ENCODE data around the gene CNOT1.

GRCh38 chr16:58498341-58499091, 131.1 kb downstream of the CNOT1 start:
- TF ChIP-seq FOSL1 (IDR thresholded peaks at IDR 0.05; ENCODE audit: low read depth) (no peak), POLR2A (IDR thresholded peaks at IDR 0.05; ENCODE audit: borderline replicate concordance, extremely low read depth, insufficient read depth, insufficient read length) (no peak)
- TF ChIP-seq, protein P1, sequence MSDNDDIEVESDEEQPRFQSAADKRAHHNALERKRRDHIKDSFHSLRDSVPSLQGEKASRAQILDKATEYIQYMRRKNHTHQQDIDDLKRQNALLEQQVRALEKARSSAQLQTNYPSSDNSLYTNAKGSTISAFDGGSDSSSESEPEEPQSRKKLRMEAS (IDR thresholded peaks at IDR 0.05) = no peak
- TF ChIP-seq, protein P2, sequence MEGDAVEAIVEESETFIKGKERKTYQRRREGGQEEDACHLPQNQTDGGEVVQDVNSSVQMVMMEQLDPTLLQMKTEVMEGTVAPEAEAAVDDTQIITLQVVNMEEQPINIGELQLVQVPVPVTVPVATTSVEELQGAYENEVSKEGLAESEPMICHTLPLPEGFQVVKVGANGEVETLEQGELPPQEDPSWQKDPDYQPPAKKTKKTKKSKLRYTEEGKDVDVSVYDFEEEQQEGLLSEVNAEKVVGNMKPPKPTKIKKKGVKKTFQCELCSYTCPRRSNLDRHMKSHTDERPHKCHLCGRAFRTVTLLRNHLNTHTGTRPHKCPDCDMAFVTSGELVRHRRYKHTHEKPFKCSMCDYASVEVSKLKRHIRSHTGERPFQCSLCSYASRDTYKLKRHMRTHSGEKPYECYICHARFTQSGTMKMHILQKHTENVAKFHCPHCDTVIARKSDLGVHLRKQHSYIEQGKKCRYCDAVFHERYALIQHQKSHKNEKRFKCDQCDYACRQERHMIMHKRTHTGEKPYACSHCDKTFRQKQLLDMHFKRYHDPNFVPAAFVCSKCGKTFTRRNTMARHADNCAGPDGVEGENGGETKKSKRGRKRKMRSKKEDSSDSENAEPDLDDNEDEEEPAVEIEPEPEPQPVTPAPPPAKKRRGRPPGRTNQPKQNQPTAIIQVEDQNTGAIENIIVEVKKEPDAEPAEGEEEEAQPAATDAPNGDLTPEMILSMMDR (IDR thresholded peaks at IDR 0.05 in 2 of 3, conservative IDR thresholded peaks at IDR 0.05 in 1 of 3; ENCODE audit: borderline replicate concordance in 1 of 3, insufficient read depth in 1 of 3, low read depth in 2 of 3, low read length in 2 of 3) = no peak

All from HCT116 (cell line).